Thoracic aorta (tissue), 2 donors: ENCODE data around the gene GATA3. TPM values are rescaled to one million over a fixed set of nuclear protein-coding genes. Genes with fewer than 3 reads are reported as not detected.

Experiments used
- ATAC-seq: fragments of 150-250 bp; one replicate; pipeline ENCODE4 v1.8.0; 2017; ENCODE audit warnings: low read depth; ENCODE audit not compliant: insufficient number of reproducible peaks, low FRiP score
- DNase-seq: peaks from one replicate; pipeline ENCODE4 v3.0.0-alpha.2; 2020; ENCODE audit warnings: low spot score
- H3K27ac ChIP-seq, 2 donors: fragments of 200-600 bp; sonication (generic); 1 replicate in 1 of 2; 2 replicates in 1 of 2; pipeline ENCODE4 v1.5.1; 2016; ENCODE audit warnings: mild to moderate bottlenecking in 2 of 2, moderate library complexity in 2 of 2
- H3K27me3 ChIP-seq: fragments of 200-600 bp; sonication (generic); replicated peaks from 2 replicates; pipeline ENCODE4 v1.6.0; 2016; ENCODE audit warnings: mild to moderate bottlenecking; ENCODE audit not compliant: insufficient read depth
- H3K36me3 ChIP-seq: fragments of 200-600 bp; sonication (generic); one replicate; pipeline ENCODE4 v1.5.1; 2016
- H3K4me1 ChIP-seq, 2 donors: fragments of 200-600 bp; sonication (generic); 1 replicate in 1 of 2; 2 replicates in 1 of 2; pipeline versions ENCODE4 v1.5.1 to v1.6.0; 2016; ENCODE audit warnings: low read depth in 2 of 2, mild to moderate bottlenecking in 1 of 2; ENCODE audit not compliant: control insufficient read depth in 1 of 2
- H3K4me3 ChIP-seq: fragments of 200-600 bp; sonication (generic); 2 replicates; pipeline ENCODE4 v1.5.1; 2016; ENCODE audit warnings: mild to moderate bottlenecking
- H3K9me3 ChIP-seq: fragments of 200-600 bp; sonication (generic); 2 replicates; pipeline ENCODE4 v1.5.1; 2016
- total RNA-seq, 2 donors: library from RNA; depleted of rRNA; stranded (reverse); fragments of >200 nt; gene quantifications; one replicate each; pipeline versions ENCODE4 v1.1.0 to v1.2.3, GENCODE V29; 2016
- TF ChIP-seq, protein P1 (sequence below): fragments of 200-600 bp; sonication (generic); IDR thresholded peaks from one replicate; pipeline ENCODE4 v1.5.1; 2019; ENCODE audit warnings: antibody characterized with exemption

GATA3 gene
- total RNA-seq, 2 donors from 2014 or later: not detected

DNA sequence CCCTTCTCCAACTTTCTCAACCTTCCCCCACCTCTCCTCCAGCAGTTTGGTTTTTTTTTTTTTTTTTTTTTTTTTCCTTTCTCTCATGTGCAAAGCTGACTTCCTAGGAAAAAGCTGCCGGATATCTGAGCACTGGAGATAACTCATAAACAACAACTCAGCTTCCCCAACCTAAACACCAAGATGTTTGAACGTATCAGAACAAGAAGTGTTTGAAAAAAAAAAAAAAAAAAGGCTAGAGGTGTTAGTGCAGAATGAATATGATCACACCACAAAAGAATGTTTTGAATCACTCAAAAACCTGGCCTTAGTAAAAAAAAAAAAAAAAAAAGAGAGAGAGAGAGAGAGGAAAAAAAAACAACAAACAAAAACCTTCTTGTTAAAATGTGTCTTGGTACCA is 11.2 kb downstream of the GATA3 start:
- ATAC-seq: no peak
- no peaks in the 10 kb centered on the region for H3K27me3 ChIP-seq

DNA sequence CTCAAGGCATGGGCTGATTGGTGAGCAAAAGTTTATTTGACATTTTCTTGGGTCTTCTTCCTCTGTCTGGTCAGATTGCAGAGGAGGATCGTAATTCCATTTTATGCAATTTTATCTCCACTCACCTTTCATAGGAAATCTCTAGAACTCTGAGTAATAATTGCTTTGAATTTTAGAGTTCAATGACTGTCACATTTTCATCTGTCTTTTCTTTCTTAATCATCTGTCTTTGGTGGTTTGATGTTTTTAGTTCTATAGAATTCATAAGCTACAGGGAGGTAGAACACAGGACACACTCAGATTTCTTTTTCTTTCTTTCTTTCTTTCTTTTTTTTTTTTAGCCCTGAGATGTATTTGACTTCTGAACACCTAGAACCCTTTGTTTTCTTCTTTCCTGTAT is 11.6 kb downstream of the GATA3 start:
- H3K27me3 ChIP-seq: no peaks in the 10 kb centered on the region
- no peak overlapping the region for H3K27ac ChIP-seq

More for the DNA sequence above, 11.2 kb downstream of the GATA3 start:
- no peak overlapping the region for H3K27ac ChIP-seq
- H3K4me3 ChIP-seq: no peak overlapping the region
- H3K9me3 ChIP-seq: no peaks in the 10 kb centered on the region
- DNase-seq: no peak
- no peaks in the 10 kb centered on the region for H3K4me1 ChIP-seq
- no peaks in the 10 kb centered on the region for H3K36me3 ChIP-seq
- TF ChIP-seq, protein P1, sequence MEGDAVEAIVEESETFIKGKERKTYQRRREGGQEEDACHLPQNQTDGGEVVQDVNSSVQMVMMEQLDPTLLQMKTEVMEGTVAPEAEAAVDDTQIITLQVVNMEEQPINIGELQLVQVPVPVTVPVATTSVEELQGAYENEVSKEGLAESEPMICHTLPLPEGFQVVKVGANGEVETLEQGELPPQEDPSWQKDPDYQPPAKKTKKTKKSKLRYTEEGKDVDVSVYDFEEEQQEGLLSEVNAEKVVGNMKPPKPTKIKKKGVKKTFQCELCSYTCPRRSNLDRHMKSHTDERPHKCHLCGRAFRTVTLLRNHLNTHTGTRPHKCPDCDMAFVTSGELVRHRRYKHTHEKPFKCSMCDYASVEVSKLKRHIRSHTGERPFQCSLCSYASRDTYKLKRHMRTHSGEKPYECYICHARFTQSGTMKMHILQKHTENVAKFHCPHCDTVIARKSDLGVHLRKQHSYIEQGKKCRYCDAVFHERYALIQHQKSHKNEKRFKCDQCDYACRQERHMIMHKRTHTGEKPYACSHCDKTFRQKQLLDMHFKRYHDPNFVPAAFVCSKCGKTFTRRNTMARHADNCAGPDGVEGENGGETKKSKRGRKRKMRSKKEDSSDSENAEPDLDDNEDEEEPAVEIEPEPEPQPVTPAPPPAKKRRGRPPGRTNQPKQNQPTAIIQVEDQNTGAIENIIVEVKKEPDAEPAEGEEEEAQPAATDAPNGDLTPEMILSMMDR: no peak

DNA sequence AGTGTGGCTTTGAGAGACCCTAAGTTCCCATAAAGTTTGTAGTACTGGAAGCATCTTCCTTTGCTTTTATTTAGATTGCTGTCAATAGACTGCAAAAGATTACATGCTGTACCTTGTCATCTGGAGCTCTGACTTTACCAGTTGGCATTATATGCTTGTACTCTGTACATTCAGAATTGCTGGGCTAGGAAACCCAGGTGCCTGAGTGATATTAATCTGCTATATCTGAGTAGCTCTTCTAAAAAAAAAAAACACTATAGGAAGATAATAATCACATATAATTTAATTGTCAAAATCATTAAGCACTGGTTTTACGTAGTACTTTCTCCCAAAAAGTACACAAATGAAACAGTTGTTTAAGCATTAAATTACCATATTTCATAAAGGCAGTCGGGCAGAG is 12.3 kb downstream of the GATA3 start:
- Histone ChIP-seq H3K4me3 (no peak overlapping the region), H3K9me3 (no peaks in the 10 kb centered on the region), H3K27ac (no peak overlapping the region), H3K4me1 (no peaks in the 10 kb centered on the region), H3K36me3 (no peaks in the 10 kb centered on the region), H3K27me3 (no peaks in the 10 kb centered on the region)
- ATAC-seq (no peak), DNase-seq (no peak)
- TF ChIP-seq, protein P1: no peak

More for the DNA sequence above, 11.6 kb downstream of the GATA3 start:
- TF ChIP-seq, protein P1: no peak
- DNase-seq: no peak
- no peak for ATAC-seq
- Histone ChIP-seq H3K4me1 (no peaks in the 10 kb centered on the region), H3K9me3 (no peaks in the 10 kb centered on the region), H3K36me3 (no peaks in the 10 kb centered on the region), H3K4me3 (no peak overlapping the region)

DNA sequence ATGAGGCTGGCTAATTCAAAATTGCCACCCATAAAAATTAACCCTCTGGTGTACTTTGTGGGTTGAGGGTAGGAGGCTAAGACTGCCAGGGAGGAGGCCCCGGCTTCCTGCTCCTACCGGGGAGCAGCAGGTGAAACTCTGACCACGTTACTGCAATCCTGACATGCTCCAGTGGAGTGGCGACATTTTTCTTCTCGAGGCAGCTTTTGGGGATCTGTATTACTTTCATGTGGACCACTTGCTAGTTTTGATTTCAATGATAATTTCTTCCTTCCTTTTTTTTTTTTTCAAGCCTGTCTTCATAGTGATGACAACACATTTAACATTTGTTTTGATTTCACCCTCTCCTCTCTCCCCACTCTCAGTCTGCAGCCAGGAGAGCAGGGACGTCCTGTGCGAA is 14.6 kb downstream of the GATA3 start:
- Histone ChIP-seq H3K36me3 (no peaks in the 10 kb centered on the region), H3K4me3 (no peak overlapping the region), H3K4me1 (no peaks in the 10 kb centered on the region), H3K27ac (no peak overlapping the region), H3K9me3 (no peaks in the 10 kb centered on the region), H3K27me3 (no peaks in the 10 kb centered on the region)
- ATAC-seq: no peak
- TF ChIP-seq, protein P1: no peak
- DNase-seq: no peak

DNA sequence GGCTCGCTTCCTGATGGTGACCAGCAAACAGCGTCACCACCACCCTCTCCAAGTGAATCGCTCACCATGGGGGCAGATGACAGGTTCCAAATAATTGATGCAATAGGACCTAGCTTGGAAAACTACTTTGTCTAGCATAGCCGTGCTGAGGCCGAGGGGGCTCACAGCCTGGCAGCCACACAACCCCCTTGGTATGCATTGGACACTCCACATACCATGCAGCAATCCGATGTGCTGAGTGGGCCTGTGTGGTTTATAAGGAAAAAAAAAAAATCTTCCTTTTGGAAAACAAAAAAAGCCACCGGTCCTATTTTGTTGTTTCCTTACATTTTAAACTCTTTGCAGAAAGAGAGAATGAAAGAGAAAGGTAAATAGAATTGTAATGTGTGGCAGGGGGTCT is 15.1 kb downstream of the GATA3 start:
- TF ChIP-seq, protein P1: no peak
- no peak for ATAC-seq
- Histone ChIP-seq H3K4me3 (no peak overlapping the region), H3K36me3 (no peaks in the 10 kb centered on the region), H3K27me3 (no peaks in the 10 kb centered on the region), H3K27ac (no peak overlapping the region), H3K9me3 (no peaks in the 10 kb centered on the region), H3K4me1 (no peaks in the 10 kb centered on the region)
- DNase-seq: no peak
